GM21447 (cell line): ENCODE measurements around the gene ADAM12.
"Not testable (repeated sequence)": the region's sequence is repeated elsewhere in the genome, so short reads cannot be mapped to it uniquely, and the experiment has no call there.

Experiments
- ATAC-seq: cut with Tn5 transposase; IDR thresholded peaks from one replicate; pipeline ENCODE4 v1.9.1; 2021; ENCODE audit not compliant: unreplicated experiment

ADAM12 gene

GRCh38 chr10:126407831-126408230 is 19.6 kb upstream of the ADAM12 start:
- ATAC-seq: no peak

- ATAC-seq: no peak
These were observed 17.0 kb upstream of the ADAM12 start for GRCh38 chr10:126405239-126405775.

GRCh38 chr10:126402721-126403695 is 14.7 kb upstream of the ADAM12 start:
- ATAC-seq: no peak

- no peak for ATAC-seq
These were observed 12.4 kb upstream of the ADAM12 start for GRCh38 chr10:126400641-126401040.

- no peak for ATAC-seq
These were observed 10.6 kb upstream of the ADAM12 start for GRCh38 chr10:126398924-126399323.

- ATAC-seq: no peak
These were observed 10.1 kb upstream of the ADAM12 start for GRCh38 chr10:126398383-126398743.

GRCh38 chr10:126397640-126398382 is 9.5 kb upstream of the ADAM12 start:
- ATAC-seq: no peak

GRCh38 chr10:126397156-126397555 is 8.9 kb upstream of the ADAM12 start:
- ATAC-seq: no peak

- ATAC-seq: no peak
These were observed 6.7 kb upstream of the ADAM12 start for GRCh38 chr10:126394948-126395347.

- no peak for ATAC-seq
These were observed 4.8 kb upstream of the ADAM12 start for GRCh38 chr10:126393076-126393475.

- ATAC-seq: no peak
These were observed 4.2 kb upstream of the ADAM12 start for GRCh38 chr10:126392469-126392868.

- ATAC-seq: no peak
These were observed 3.8 kb upstream of the ADAM12 start for GRCh38 chr10:126392068-126392467.

- ATAC-seq: no peak
These were observed 3.1 kb upstream of the ADAM12 start for GRCh38 chr10:126391192-126391885.

- ATAC-seq: no peak
These were observed 2.0 kb upstream of the ADAM12 start for GRCh38 chr10:126390324-126390723.

GRCh38 chr10:126387041-126387921 is 996 bp downstream of the ADAM12 start:
- no peak for ATAC-seq

- ATAC-seq: no peak
These were observed 3.9 kb downstream of the ADAM12 start for GRCh38 chr10:126384269-126384873.

GRCh38 chr10:126380352-126381076 is 7.8 kb downstream of the ADAM12 start:
- ATAC-seq: no peak

GRCh38 chr10:126379166-126379565 is 9.1 kb downstream of the ADAM12 start:
- ATAC-seq: not testable (repeated sequence)

- ATAC-seq: no peak
These were observed 11.3 kb downstream of the ADAM12 start for GRCh38 chr10:126376956-126377355.
